Liver (tissue), 9 donors: ENCODE data around the gene FAM170B. TPM values are rescaled to one million over a fixed set of nuclear protein-coding genes. Genes with fewer than 3 reads are reported as not detected.

Source experiments
- DNase-seq: peaks from one replicate; pipeline ENCODE4 v3.0.0-alpha.2; 2017; ENCODE audit warnings: low spot score
- H3K27ac ChIP-seq, 2 donors: one replicate each; pipeline ENCODE4 v1.7.0; 2013; ENCODE audit warnings: inconsistent platforms in 2 of 2, low read length in 2 of 2, control low read depth in 1 of 2, low read depth in 1 of 2, mild to moderate bottlenecking in 1 of 2
- H3K27me3 ChIP-seq, 4 donors: one replicate each; pipeline versions ENCODE4 v1.6.1 to v1.7.0; 2013; ENCODE audit warnings: low read length in 3 of 4, inconsistent platforms in 1 of 4, mild to moderate bottlenecking in 1 of 4, moderate library complexity in 1 of 4; ENCODE audit not compliant: control insufficient read depth in 4 of 4, insufficient read depth in 4 of 4
- H3K36me3 ChIP-seq, 4 donors: one replicate each; pipeline versions ENCODE4 v1.6.1 to v1.7.0; 2013; ENCODE audit warnings: low read length in 3 of 4, mild to moderate bottlenecking in 3 of 4, low read depth in 1 of 4, moderate library complexity in 1 of 4; ENCODE audit not compliant: control insufficient read depth in 4 of 4, insufficient read depth in 3 of 4
- H3K4me1 ChIP-seq, 4 donors: one replicate each; pipeline versions ENCODE4 v1.6.1 to v1.7.0; 2013; ENCODE audit warnings: low read length in 3 of 4, mild to moderate bottlenecking in 3 of 4, moderate library complexity in 1 of 4; ENCODE audit not compliant: control insufficient read depth in 4 of 4, insufficient read depth in 4 of 4
- H3K4me3 ChIP-seq, 3 donors: one replicate each; pipeline versions ENCODE4 v1.6.1 to v1.7.0; 2013; ENCODE audit warnings: low read length in 3 of 3, control low read depth in 1 of 3, low read depth in 1 of 3, mild to moderate bottlenecking in 1 of 3
- H3K9ac ChIP-seq, 2 donors: one replicate each; pipeline ENCODE4 v1.7.0; 2013; ENCODE audit warnings: low read length in 2 of 2, mild to moderate bottlenecking in 2 of 2, moderate library complexity in 2 of 2, control low read depth in 1 of 2, low read depth in 1 of 2
- H3K9me3 ChIP-seq, 4 donors: one replicate each; pipeline versions ENCODE4 v1.6.1 to v1.7.0; 2013; ENCODE audit warnings: low read length in 3 of 4; ENCODE audit not compliant: control insufficient read depth in 4 of 4
- ATF3 ChIP-seq: IDR thresholded peaks from 2 replicates; pipeline ENCODE4 v1.6.1; 2016; ENCODE audit warnings: antibody characterized with exemption
- CTCF ChIP-seq: fragments of 150-350 bp; IDR thresholded peaks from 2 replicates; pipeline ENCODE4 v1.5.1; 2017; ENCODE audit warnings: improper control_type of control experiment, low read depth, low read length; ENCODE audit not compliant: missing input control
- EGR1 ChIP-seq, 2 donors: IDR thresholded peaks; 2 replicates each; pipeline ENCODE4 v1.6.1; 2016 to 2018; ENCODE audit warnings: antibody characterized with exemption in 2 of 2, low read depth in 2 of 2
- FOXA1 ChIP-seq: IDR thresholded peaks from 2 replicates; pipeline ENCODE4 v1.6.1; 2016; ENCODE audit warnings: antibody characterized with exemption
- FOXA2 ChIP-seq: IDR thresholded peaks from 2 replicates; pipeline ENCODE4 v1.6.1; 2016; ENCODE audit warnings: antibody characterized with exemption
- GABPA ChIP-seq, 2 donors: IDR thresholded peaks in 1 of 2; conservative IDR thresholded peaks in 1 of 2; 2 replicates each; pipeline ENCODE4 v1.6.1; 2016; ENCODE audit warnings: antibody characterized with exemption in 2 of 2, mild to moderate bottlenecking in 1 of 2, moderate library complexity in 1 of 2
- HNF4A ChIP-seq, 2 donors: conservative IDR thresholded peaks; 2 replicates each; pipeline ENCODE4 v1.6.1; 2016; ENCODE audit warnings: antibody characterized with exemption in 2 of 2, mild to moderate bottlenecking in 2 of 2
- HNF4G ChIP-seq: IDR thresholded peaks from 2 replicates; pipeline ENCODE4 v1.6.1; 2016; ENCODE audit warnings: antibody characterized with exemption
- JUND ChIP-seq, 2 donors: IDR thresholded peaks; 2 replicates each; pipeline ENCODE4 v1.6.1; 2016; ENCODE audit warnings: antibody characterized with exemption in 2 of 2
- MAX ChIP-seq: IDR thresholded peaks from 2 replicates; pipeline ENCODE4 v1.6.1; 2016; ENCODE audit warnings: antibody characterized with exemption
- NR2F2 ChIP-seq: IDR thresholded peaks from 2 replicates; pipeline ENCODE4 v1.6.1; 2016; ENCODE audit warnings: antibody characterized with exemption
- RAD21 ChIP-seq, 2 donors: IDR thresholded peaks; 2 replicates each; pipeline ENCODE4 v1.6.1; 2016; ENCODE audit warnings: antibody characterized with exemption in 2 of 2, mild to moderate bottlenecking in 2 of 2
- REST ChIP-seq: IDR thresholded peaks from 2 replicates; pipeline ENCODE4 v1.6.1; 2016; ENCODE audit warnings: antibody characterized with exemption, mild to moderate bottlenecking
- RXRA ChIP-seq, 2 donors: IDR thresholded peaks; 2 replicates each; pipeline ENCODE4 v1.6.1; 2017 to 2018; ENCODE audit warnings: antibody characterized with exemption in 2 of 2, mild to moderate bottlenecking in 1 of 2
- SP1 ChIP-seq: IDR thresholded peaks from 2 replicates; pipeline ENCODE4 v1.6.1; 2018; ENCODE audit warnings: antibody characterized with exemption, mild to moderate bottlenecking
- TAF1 ChIP-seq: conservative IDR thresholded peaks from 2 replicates; pipeline ENCODE4 v1.6.1; 2016; ENCODE audit warnings: antibody characterized with exemption, mild to moderate bottlenecking
- YY1 ChIP-seq: IDR thresholded peaks from 2 replicates; pipeline ENCODE4 v1.6.1; 2016; ENCODE audit warnings: antibody characterized with exemption, mild to moderate bottlenecking
- ZBTB33 ChIP-seq: IDR thresholded peaks from 2 replicates; pipeline ENCODE4 v1.6.1; 2016; ENCODE audit warnings: antibody characterized with exemption
- WGBS: extraction: QIAGEN DNeasy Blood & Tissue Kit; methylation state at CpG from one replicate; pipeline ENCODE4 v1.1.7; 2013; 5-methylcytosine and 5-hydroxymethylcytosine counted together
- polyA plus RNA-seq, 2 donors: library from polyadenylated mRNA; stranded (reverse) in 1 of 2; unstranded in 1 of 2; fragments of 200-250 nt in 1 of 2; fragments of >200 nt in 1 of 2; fragmentation: Nextera tagmentation in 1 of 2; extraction: Ambion mirVana in 1 of 2; gene quantifications; one replicate each; pipeline versions ENCODE4 v1.2.1 to v1.2.3, GENCODE V29; 2013 to 2015
- total RNA-seq, 2 donors: library from RNA; depleted of rRNA; stranded (reverse); fragments of >200 nt; gene quantifications; one replicate each; pipeline ENCODE4 v1.2.3, GENCODE V29; 2014
- donor health status: healthy.
- donor health status: healthy.
- donor health status: healthy.
- donor health status: healthy.
- donor health status: healthy.

FAM170B gene
- total and polyA plus RNA-seq, 4 donors: not detected

DNA sequence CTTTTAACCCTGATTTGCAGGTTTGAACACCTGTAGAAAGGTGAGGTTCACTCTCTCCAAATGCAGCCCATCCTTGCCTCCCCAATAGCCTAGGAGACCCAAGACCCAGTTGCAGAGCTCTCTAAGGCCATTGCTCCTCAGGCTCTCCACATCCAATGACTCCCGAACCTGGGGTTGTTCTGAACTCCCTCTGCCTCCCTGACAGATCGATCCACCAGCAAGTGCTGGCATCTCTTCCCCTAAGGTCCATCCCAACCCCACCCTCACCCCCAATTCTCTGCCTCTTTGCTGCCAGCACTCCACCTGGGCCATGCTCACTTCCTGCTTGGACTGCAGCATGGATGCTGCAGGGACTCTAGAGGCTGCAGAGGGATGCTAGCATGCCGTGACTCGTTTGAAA, 19.3 kb upstream of the FAM170B start:
- H3K27me3 ChIP-seq: no peaks in the 10 kb centered on the region
- no peak overlapping the region for H3K4me3 ChIP-seq
- H3K27ac ChIP-seq: no peak overlapping the region
- 64% methylated on average over 4 of the region's 4 CpGs for WGBS
- TF ChIP-seq HNF4G (no peak), TAF1 (no peak), RAD21 (IDR thresholded peaks at IDR 0.05) (no peak), CTCF (no peak), GABPA (IDR thresholded peaks at IDR 0.05 in 1 of 2, conservative IDR thresholded peaks at IDR 0.05 in 1 of 2) (no peak), EGR1 (IDR thresholded peaks at IDR 0.05; ENCODE audit: low read depth in 2 of 2) (no peak), ZBTB33 (no peak), JUND (IDR thresholded peaks at IDR 0.05) (no peak), MAX (no peak), RXRA (IDR thresholded peaks at IDR 0.05) (no peak), YY1 (no peak), HNF4A (conservative IDR thresholded peaks at IDR 0.05) (no peak), SP1 (no peak), ATF3 (no peak), FOXA1 (no peak), NR2F2 (no peak), REST (no peak), FOXA2 (no peak)
- no peak overlapping the region for H3K9ac ChIP-seq
- H3K4me1 ChIP-seq: no peaks in the 10 kb centered on the region
- no peak for DNase-seq
- no peaks in the 10 kb centered on the region for H3K9me3 ChIP-seq
- no peaks in the 10 kb centered on the region for H3K36me3 ChIP-seq

DNA sequence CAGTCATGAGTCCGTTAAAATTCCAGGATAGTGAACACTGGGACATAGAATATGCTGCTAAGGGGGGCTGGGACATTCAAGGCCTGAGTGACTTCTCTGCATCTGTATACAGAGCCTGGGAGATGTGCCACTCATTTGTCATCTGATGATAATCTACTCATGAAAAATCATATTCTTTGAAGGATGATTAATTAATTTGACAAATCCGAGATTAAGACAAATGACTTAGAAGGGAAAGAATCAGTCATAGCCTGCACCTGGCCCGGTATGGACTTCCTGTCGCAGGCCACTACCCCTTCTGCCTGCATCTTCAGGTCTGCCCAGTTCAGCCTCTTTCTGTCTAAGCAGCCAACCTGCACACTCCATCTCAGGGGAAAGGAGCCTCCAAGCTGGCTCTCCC, 18.8 kb upstream of the FAM170B start:
- no peak for DNase-seq
- Histone ChIP-seq H3K27ac (no peak overlapping the region), H3K9ac (no peak overlapping the region), H3K27me3 (no peaks in the 10 kb centered on the region), H3K9me3 (peaks cover 0 to 1% (median 0%) of the 10 kb centered on the region in 4 donors), H3K36me3 (no peaks in the 10 kb centered on the region), H3K4me3 (no peak overlapping the region), H3K4me1 (no peaks in the 10 kb centered on the region)
- TF ChIP-seq TAF1: no peak
- no peak for TF ChIP-seq FOXA2
- TF ChIP-seq EGR1 (IDR thresholded peaks at IDR 0.05; ENCODE audit: low read depth in 2 of 2): no peak
- TF ChIP-seq FOXA1: no peak
- TF ChIP-seq RAD21 (IDR thresholded peaks at IDR 0.05): no peak
- TF ChIP-seq HNF4G: no peak
- TF ChIP-seq RXRA (IDR thresholded peaks at IDR 0.05): no peak
- TF ChIP-seq MAX: no peak
- no peak for TF ChIP-seq SP1
- TF ChIP-seq ATF3: no peak
- no peak for TF ChIP-seq JUND (IDR thresholded peaks at IDR 0.05)
- WGBS: 88% methylated on average over 4 of the region's 4 CpGs
